Measurements from ENCODE around the gene ZNF124.
"Not testable (repeated sequence)": the region's sequence is repeated elsewhere in the genome, so short reads cannot be mapped to it uniquely, and the experiment has no call there.

Gene ZNF124

DNA sequence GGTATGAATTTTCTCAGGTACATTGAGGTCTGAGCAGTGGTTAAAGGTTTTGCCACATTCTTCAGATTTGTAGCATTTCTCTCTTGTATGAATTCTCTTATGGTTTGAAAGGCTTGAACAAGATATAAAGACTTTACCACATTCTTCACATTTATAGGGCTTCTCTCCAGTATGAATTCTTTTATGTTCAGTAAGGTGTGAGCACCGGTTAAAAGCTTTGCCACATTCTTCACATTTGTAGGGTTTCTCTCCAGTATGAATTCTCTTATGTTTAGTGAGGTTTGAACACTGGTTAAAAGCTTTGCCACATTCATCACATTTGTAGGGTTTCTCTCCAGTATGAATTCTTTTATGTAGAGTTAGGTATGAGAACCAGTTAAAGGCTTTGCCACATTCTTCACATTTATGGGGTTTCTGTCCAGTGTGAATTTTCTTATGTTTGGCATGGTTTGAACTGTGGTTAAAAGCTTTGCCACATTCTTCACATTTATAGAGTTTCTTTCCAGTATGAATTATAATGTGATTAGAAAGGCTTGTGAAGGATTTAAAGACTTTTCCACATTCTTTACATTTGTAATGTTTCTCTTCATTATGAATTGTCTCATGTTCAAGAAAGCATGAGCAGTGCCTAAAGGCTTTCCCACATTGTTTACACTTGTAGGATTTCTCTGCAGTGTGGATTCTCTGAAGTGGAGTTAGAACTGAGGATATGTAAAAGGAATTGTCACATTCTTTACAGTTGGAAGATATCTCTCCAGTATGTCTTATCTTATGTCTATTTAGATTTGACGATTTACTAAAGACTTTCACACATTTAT is 18.4 kb upstream of the ZNF124 start:
- peaks cover 13% of the 10 kb centered on the region for H3K9me3 ChIP-seq
- no peaks in the 10 kb centered on the region for H3K4me1 ChIP-seq
- H3K36me3 ChIP-seq (replicated peaks), result peaks cover 17% of the 10 kb centered on the region
- no peaks in the 10 kb centered on the region for H3K27me3 ChIP-seq (ENCODE audit: low read depth)
- in situ Hi-C loops (cut with MboI; ENCODE audit: low sequenced_read_pairs), result no loop called here
- no peak for DNase-seq (ENCODE audit: low spot score in 2 of 2)
- H3K4me3 ChIP-seq, result no peak overlapping the region

GRCh38 chr1:247185667-247186066 is 13.8 kb upstream of the ZNF124 start:
- no peak overlapping the region for H3K4me3 ChIP-seq
- peaks cover 4% of the 10 kb centered on the region; the same call in 1 of the 2 replicates for H3K9me3 ChIP-seq
- no peaks in the 10 kb centered on the region for H3K27me3 ChIP-seq (ENCODE audit: low read depth)
- no peak for DNase-seq (ENCODE audit: low spot score in 2 of 2)
- no peaks in the 10 kb centered on the region for H3K4me1 ChIP-seq
- in situ Hi-C loops (cut with MboI; ENCODE audit: low sequenced_read_pairs), result no loop called here
- peaks cover under 1% of the 10 kb centered on the region; the same call in 1 of the 2 replicates for H3K36me3 ChIP-seq (replicated peaks)

DNA sequence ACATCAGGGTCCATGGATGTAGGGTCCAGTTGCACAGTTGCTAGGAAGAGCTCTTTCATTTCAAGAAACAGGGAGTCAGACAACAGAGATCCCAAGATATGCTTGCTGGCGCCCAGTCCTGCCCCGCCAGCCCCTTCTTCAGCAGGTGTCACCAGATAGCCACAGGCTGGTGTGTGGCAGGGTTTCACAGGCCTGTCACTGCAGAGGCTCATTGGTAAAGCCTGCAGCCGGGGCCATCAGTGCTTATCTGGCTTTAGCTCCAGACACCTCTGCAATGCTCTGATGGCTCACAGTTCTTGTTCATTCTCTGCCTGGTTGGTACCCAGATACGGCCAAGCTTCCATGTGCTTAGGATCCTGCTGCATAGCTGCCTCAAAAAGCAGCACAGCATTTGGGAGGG is 12.4 kb upstream of the ZNF124 start:
- H3K9me3 ChIP-seq, result 0 out of 2 replicates have a peak, but pooled peaks cover 4% of the 10 kb centered on the region
- in situ Hi-C loops (cut with MboI; ENCODE audit: low sequenced_read_pairs), result no loop called here
- H3K36me3 ChIP-seq (replicated peaks), result no peaks in the 10 kb centered on the region

DNA sequence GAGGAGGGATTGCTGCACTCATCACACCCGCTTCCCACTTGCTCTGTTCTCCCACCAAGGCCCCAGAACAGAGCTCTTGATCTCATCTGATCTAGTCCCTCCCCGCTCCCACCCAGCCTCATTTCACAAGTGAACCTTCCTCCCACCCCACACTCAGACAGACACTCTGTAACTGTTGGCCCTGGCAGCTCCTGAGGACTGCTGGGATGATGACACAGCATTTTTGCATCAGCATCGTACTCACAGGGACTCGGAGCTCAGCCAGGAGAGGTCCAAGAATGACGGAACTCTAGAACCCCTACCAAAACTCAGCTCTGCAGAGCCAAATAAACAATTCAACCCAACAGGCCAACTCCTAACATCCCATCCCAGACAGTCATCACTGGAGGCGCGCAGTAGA is 11.2 kb upstream of the ZNF124 start:
- no peaks in the 10 kb centered on the region for H3K27me3 ChIP-seq (ENCODE audit: low read depth)
- 0 out of 2 replicates have a peak, but pooled peaks cover 6% of the 10 kb centered on the region for H3K9me3 ChIP-seq
- no peak overlapping the region for H3K4me3 ChIP-seq
- no peaks in the 10 kb centered on the region for H3K36me3 ChIP-seq (replicated peaks)
- no peaks in the 10 kb centered on the region for H3K4me1 ChIP-seq
- in situ Hi-C loops (cut with MboI; ENCODE audit: low sequenced_read_pairs), result no loop called here
- no peak for DNase-seq (ENCODE audit: low spot score in 2 of 2)

More for the DNA sequence above, 12.4 kb upstream of the ZNF124 start:
- no peak overlapping the region for H3K4me3 ChIP-seq
- no peaks in the 10 kb centered on the region for H3K27me3 ChIP-seq (ENCODE audit: low read depth)
- no peak for DNase-seq (ENCODE audit: low spot score in 2 of 2)
- H3K4me1 ChIP-seq, result no peaks in the 10 kb centered on the region

GRCh38 chr1:247180581-247180980 is 8.8 kb upstream of the ZNF124 start:
- Histone ChIP-seq H3K4me1 (no peaks in the 10 kb centered on the region), H3K4me3 (no peak overlapping the region), H3K9me3 (0 out of 2 replicates have a peak, but pooled peaks cover 6% of the 10 kb centered on the region), H3K27me3 (ENCODE audit: low read depth) (no peaks in the 10 kb centered on the region), H3K36me3 (replicated peaks) (no peaks in the 10 kb centered on the region)
- in situ Hi-C loops (cut with MboI; ENCODE audit: low sequenced_read_pairs), result no loop called here
- DNase-seq (ENCODE audit: low spot score in 2 of 2), result no peak

GRCh38 chr1:247177755-247178154 is 5.9 kb upstream of the ZNF124 start:
- in situ Hi-C loops (cut with MboI; ENCODE audit: low sequenced_read_pairs), result no loop called here
- H3K36me3 ChIP-seq (replicated peaks), result no peaks in the 10 kb centered on the region
- no peaks in the 10 kb centered on the region for H3K4me1 ChIP-seq
- no peaks in the 10 kb centered on the region for H3K27me3 ChIP-seq (ENCODE audit: low read depth)
- no peak overlapping the region for H3K4me3 ChIP-seq
- H3K9me3 ChIP-seq, result 0 out of 2 replicates have a peak, but pooled peaks cover 2% of the 10 kb centered on the region
- no peak for DNase-seq (ENCODE audit: low spot score in 2 of 2)

DNA sequence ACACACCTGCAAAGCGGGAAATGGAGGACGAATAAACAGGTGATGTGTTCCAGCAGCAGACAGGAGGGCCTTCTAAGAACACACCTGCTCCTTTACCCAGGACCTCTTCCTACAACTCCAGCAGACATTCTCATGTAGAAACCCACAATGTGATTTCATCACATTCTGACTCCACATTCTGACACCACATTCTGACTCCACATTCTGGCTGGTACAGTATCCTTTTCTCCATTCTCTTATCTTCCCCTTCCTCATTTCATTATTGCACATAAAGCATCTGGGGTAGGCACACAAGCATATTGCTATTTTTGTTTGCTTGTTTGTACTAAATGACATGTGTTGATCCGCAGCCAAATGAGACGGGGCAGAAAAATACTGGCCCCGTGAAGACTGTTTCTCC is 3.6 kb upstream of the ZNF124 start:
- in situ Hi-C loops (cut with MboI; ENCODE audit: low sequenced_read_pairs), result no loop called here
- Histone ChIP-seq H3K27me3 (ENCODE audit: low read depth) (no peaks in the 10 kb centered on the region), H3K4me3 (no peak overlapping the region), H3K4me1 (no peaks in the 10 kb centered on the region), H3K36me3 (replicated peaks) (no peaks in the 10 kb centered on the region), H3K9me3 (0 out of 2 replicates have a peak, but pooled peaks cover 2% of the 10 kb centered on the region)
- no peak for DNase-seq (ENCODE audit: low spot score in 2 of 2)

GRCh38 chr1:247173431-247173830 is 1.6 kb upstream of the ZNF124 start:
- Histone ChIP-seq H3K4me1 (no peaks in the 10 kb centered on the region), H3K36me3 (replicated peaks) (peaks cover 6% of the 10 kb centered on the region), H3K9me3 (peaks cover 7% of the 10 kb centered on the region), H3K4me3 (no peak overlapping the region), H3K27me3 (ENCODE audit: low read depth) (no peaks in the 10 kb centered on the region)
- in situ Hi-C loops (cut with MboI; ENCODE audit: low sequenced_read_pairs), result no loop called here
- no peak for DNase-seq (ENCODE audit: low spot score in 2 of 2)

DNA sequence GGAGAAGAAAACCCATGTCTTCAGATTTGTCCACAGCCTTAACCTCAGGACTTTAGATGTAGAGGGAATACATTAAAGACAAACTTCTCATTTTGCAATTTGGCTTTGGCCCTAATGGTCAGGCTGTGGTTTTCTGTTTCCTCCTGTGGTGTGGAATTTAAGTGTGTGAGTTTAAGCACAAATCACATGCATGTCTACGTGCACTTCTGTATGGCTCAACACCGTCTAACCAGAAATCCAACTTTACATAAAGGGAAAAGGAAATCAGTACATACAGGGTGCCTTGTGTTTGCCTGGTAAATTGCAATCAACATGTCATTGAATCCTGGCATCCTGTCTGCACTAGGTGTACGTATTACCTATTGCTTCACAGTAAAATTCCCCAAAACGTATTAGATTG is 1.2 kb upstream of the ZNF124 start:
- Histone ChIP-seq H3K4me1 (no peaks in the 10 kb centered on the region), H3K27me3 (ENCODE audit: low read depth) (no peaks in the 10 kb centered on the region), H3K9me3 (peaks cover 8% of the 10 kb centered on the region), H3K4me3 (no peak overlapping the region), H3K36me3 (replicated peaks) (peaks cover 6% of the 10 kb centered on the region)
- in situ Hi-C loops (cut with MboI; ENCODE audit: low sequenced_read_pairs), result no loop called here
- no peak for DNase-seq (ENCODE audit: low spot score in 2 of 2)

DNA sequence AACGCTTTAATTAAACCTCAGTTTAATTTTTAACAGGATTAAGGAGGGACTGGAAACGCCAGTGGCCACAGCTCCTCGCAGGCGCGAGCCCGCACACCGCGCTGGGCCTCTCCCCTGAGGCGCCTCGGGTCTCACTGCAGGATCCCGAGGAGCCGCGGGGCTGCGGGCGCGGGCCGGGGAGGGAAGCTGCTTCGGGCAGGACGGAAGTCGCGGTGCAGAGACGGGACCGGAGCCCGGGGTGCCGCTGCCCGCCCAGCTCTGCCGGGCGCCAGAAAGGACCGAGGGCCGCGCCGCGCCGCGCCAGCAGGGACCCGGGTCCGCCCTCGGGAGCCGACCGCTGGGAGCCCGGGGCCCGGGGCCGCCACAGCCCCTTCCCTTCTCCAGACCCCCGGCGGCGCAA is 377 bp downstream of the ZNF124 start:
- H3K27me3 ChIP-seq (ENCODE audit: low read depth); DNase-seq (ENCODE audit: low spot score in 2 of 2); H3K4me3 ChIP-seq; H3K4me1 ChIP-seq; in situ Hi-C loops (cut with MboI; ENCODE audit: low sequenced_read_pairs): not testable (repeated sequence)
- Histone ChIP-seq H3K36me3 (replicated peaks) (peaks cover 18% of the 10 kb centered on the region), H3K9me3 (peaks cover 19% of the 10 kb centered on the region)

DNA sequence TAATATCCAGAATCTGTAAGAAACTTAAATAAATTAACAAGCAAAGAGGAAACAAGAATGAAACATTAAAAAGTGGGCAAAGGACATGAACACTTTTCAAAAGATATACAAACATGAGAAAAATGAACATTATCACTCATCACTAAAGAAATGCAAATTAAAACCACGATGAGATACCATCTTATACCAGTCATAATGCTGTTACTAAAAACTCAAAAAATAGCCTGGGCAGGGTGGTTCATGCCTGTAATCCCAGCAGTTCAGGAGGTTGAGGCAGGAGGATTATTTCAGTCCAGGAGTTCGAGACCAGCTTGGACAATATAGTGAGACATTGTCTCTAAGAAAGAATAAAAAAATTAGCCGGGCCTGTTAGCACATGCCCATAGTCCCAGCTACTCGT is 6.1 kb downstream of the ZNF124 start:
- Histone ChIP-seq H3K9me3 (peaks cover 38% of the 10 kb centered on the region), H3K4me1 (no peaks in the 10 kb centered on the region), H3K36me3 (replicated peaks) (peaks cover 20% of the 10 kb centered on the region), H3K4me3 (no peak overlapping the region), H3K27me3 (ENCODE audit: low read depth) (no peaks in the 10 kb centered on the region)
- in situ Hi-C loops (cut with MboI; ENCODE audit: low sequenced_read_pairs), result no loop called here
- no peak for DNase-seq (ENCODE audit: low spot score in 2 of 2)

GRCh38 chr1:247164694-247165093 is 7.1 kb downstream of the ZNF124 start:
- Histone ChIP-seq H3K27me3 (ENCODE audit: low read depth) (no peaks in the 10 kb centered on the region), H3K4me3 (no peak overlapping the region), H3K36me3 (replicated peaks) (peaks cover 27% of the 10 kb centered on the region), H3K9me3 (peaks cover 46% of the 10 kb centered on the region), H3K4me1 (no peaks in the 10 kb centered on the region)
- in situ Hi-C loops (cut with MboI; ENCODE audit: low sequenced_read_pairs), result no loop called here
- DNase-seq (ENCODE audit: low spot score in 2 of 2), result no peak

DNA sequence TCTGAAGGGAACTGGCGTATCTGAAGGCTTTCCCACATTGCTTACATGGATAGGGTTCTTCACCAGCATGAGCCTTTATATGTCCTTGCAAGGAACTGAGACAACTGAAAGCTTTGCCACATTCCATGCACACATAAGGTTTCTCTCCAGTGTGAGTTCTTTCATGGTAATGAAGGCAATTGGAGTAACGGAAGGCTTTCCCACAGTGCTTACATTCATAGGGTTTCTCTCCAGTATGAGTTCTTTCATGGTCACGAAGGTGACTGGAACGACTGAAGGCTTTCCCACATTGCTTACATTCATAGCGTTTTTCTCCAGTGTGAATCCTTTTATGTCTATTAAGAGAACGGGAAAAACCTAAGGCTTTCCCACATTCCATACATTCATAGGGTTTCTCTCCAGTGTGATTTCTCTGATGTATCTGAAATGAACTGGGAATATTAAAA is 15.0 kb downstream of the ZNF124 start:
- no peaks in the 10 kb centered on the region for H3K4me1 ChIP-seq
- in situ Hi-C loops (cut with MboI; ENCODE audit: low sequenced_read_pairs), result no loop called here
- H3K27me3 ChIP-seq (ENCODE audit: low read depth), result no peaks in the 10 kb centered on the region
- DNase-seq (ENCODE audit: low spot score in 2 of 2), result no peak
- H3K4me3 ChIP-seq, result no peak overlapping the region
- peaks cover 65% of the 10 kb centered on the region for H3K36me3 ChIP-seq (replicated peaks)
- peaks cover 65% of the 10 kb centered on the region for H3K9me3 ChIP-seq

- H3K36me3 ChIP-seq (replicated peaks), result peaks cover 8% of the 10 kb centered on the region; the same call in 1 of the 2 replicates
- no peak for DNase-seq (ENCODE audit: low spot score in 2 of 2)
- no peak overlapping the region for H3K4me3 ChIP-seq
- H3K4me1 ChIP-seq, result no peaks in the 10 kb centered on the region
- H3K9me3 ChIP-seq, result peaks cover 40% of the 10 kb centered on the region
- H3K27me3 ChIP-seq (ENCODE audit: low read depth), result no peaks in the 10 kb centered on the region
- in situ Hi-C loops (cut with MboI; ENCODE audit: low sequenced_read_pairs), result no loop called here
These were observed 24.0 kb downstream of the ZNF124 start for GRCh38 chr1:247147781-247148180.
